ENCODE measurements around the gene LRBA. TPM values are rescaled to one million over a fixed set of nuclear protein-coding genes. Genes with fewer than 3 reads are reported as not detected.

The LRBA gene
- total and polyA plus RNA-seq, 2 donors (not counting 1 experiment from before 2014, with no cell fraction given), result 16.4 to 36.7 TPM

GRCh38 chr4:150714462-150715438 lies 300.3 kb downstream of the LRBA start:
- Histone ChIP-seq H3K4me3 (replicated peaks in 1 of 4; ENCODE audit: control extremely low read depth in 1 of 4, insufficient read depth in 1 of 4, low read depth in 3 of 4, low read length in 4 of 4) (no peak overlapping the region), H3K36me3 (ENCODE audit: control insufficient read depth, insufficient read depth, low read length) (no peaks in the 10 kb centered on the region), H3K9ac (ENCODE audit: insufficient read depth, low read length) (no peak overlapping the region), H3K4me2 (ENCODE audit: extremely low read depth, insufficient read depth, low read length) (no peak overlapping the region), H3K4me1 (ENCODE audit: control insufficient read depth, extremely low read depth, insufficient read depth, low read length) (no peaks in the 10 kb centered on the region), H4K20me1 (ENCODE audit: control insufficient read depth, extremely low read depth, insufficient read depth, low read length) (no peaks in the 10 kb centered on the region), H3K27me3 (ENCODE audit: control insufficient read depth, insufficient read depth, low read length) (no peaks in the 10 kb centered on the region), H2AFZ (ENCODE audit: low read length) (no peak overlapping the region), H3K79me2 (ENCODE audit: control insufficient read depth, insufficient read depth, low read length) (no peaks in the 10 kb centered on the region), H3K27ac (ENCODE audit: insufficient read depth, low read length) (no peak overlapping the region), H3K9me3 (ENCODE audit: control insufficient read depth, insufficient read depth, low read depth, low read length) (no peaks in the 10 kb centered on the region)
- DNase-seq (ENCODE audit: low read depth in 2 of 2), result no peak
- TF ChIP-seq EZH2 (IDR thresholded peaks at IDR 0.05; ENCODE audit: low read length, missing control alignments) (no peak), CTCF (conservative IDR thresholded peaks at IDR 0.05 in 1 of 2, IDR thresholded peaks at IDR 0.05 in 1 of 2; ENCODE audit: low read depth in 1 of 2, low read length in 2 of 2) (no peak)

- no peak for DNase-seq (ENCODE audit: low read depth in 2 of 2)
- no peaks in the 10 kb centered on the region for H3K4me1 ChIP-seq (ENCODE audit: control insufficient read depth, extremely low read depth, insufficient read depth, low read length)
- H3K79me2 ChIP-seq (ENCODE audit: control insufficient read depth, insufficient read depth, low read length), result no peaks in the 10 kb centered on the region
Measured at GRCh38 chr4:150713251-150713650, 301.8 kb downstream of the LRBA start.

More at GRCh38 chr4:150713251-150713650, 301.8 kb downstream of the LRBA start:
- H3K27ac ChIP-seq (ENCODE audit: insufficient read depth, low read length), result no peak overlapping the region
- H3K4me2 ChIP-seq (ENCODE audit: extremely low read depth, insufficient read depth, low read length), result no peak overlapping the region
- no peaks in the 10 kb centered on the region for H3K27me3 ChIP-seq (ENCODE audit: control insufficient read depth, insufficient read depth, low read length)
- H3K4me3 ChIP-seq (replicated peaks in 1 of 4; ENCODE audit: control extremely low read depth in 1 of 4, insufficient read depth in 1 of 4, low read depth in 3 of 4, low read length in 4 of 4), result no peak overlapping the region
- no peak overlapping the region for H3K9ac ChIP-seq (ENCODE audit: insufficient read depth, low read length)
- TF ChIP-seq EZH2 (IDR thresholded peaks at IDR 0.05; ENCODE audit: low read length, missing control alignments), result no peak
- TF ChIP-seq CTCF (conservative IDR thresholded peaks at IDR 0.05 in 1 of 2, IDR thresholded peaks at IDR 0.05 in 1 of 2; ENCODE audit: low read depth in 1 of 2, low read length in 2 of 2), result no peak
- no peaks in the 10 kb centered on the region for H4K20me1 ChIP-seq (ENCODE audit: control insufficient read depth, extremely low read depth, insufficient read depth, low read length)
- H3K9me3 ChIP-seq (ENCODE audit: control insufficient read depth, insufficient read depth, low read depth, low read length), result no peaks in the 10 kb centered on the region
- no peaks in the 10 kb centered on the region for H3K36me3 ChIP-seq (ENCODE audit: control insufficient read depth, insufficient read depth, low read length)
- H2AFZ ChIP-seq (ENCODE audit: low read length), result no peak overlapping the region

Measured in fibroblast of lung (primary cell).